Adipose tissue (tissue), 3 donors: ENCODE measurements around the gene RANBP17. TPM values are rescaled to one million over a fixed set of nuclear protein-coding genes. Genes with fewer than 3 reads are reported as not detected.
"Not testable (repeated sequence)": the region's sequence is repeated elsewhere in the genome, so short reads cannot be mapped to it uniquely, and the experiment has no call there.

Experiments used
- H3K27ac ChIP-seq: one replicate; pipeline ENCODE4 v1.5.1; 2013; ENCODE audit warnings: low read depth, low read length
- WGBS, 3 donors: extraction: QIAGEN DNeasy Blood & Tissue Kit; methylation state at CpG; one replicate each; pipeline ENCODE4 v1.1.7; 2013; 5-methylcytosine and 5-hydroxymethylcytosine counted together
- polyA plus RNA-seq, 3 donors: library from polyadenylated mRNA; stranded (reverse); fragments of 200-250 nt; gene quantifications; one replicate each; pipeline ENCODE4 v1.2.3, GENCODE V29; 2013
- donor health status: healthy with polysubstance abuse.
- donor health status: Bipolar disorder and iron deficiency.
- donor health status: healthy.

RANBP17 gene
- polyA plus RNA-seq, 3 donors: 0.85 to 1.2 (median 1.1) TPM

DNA sequence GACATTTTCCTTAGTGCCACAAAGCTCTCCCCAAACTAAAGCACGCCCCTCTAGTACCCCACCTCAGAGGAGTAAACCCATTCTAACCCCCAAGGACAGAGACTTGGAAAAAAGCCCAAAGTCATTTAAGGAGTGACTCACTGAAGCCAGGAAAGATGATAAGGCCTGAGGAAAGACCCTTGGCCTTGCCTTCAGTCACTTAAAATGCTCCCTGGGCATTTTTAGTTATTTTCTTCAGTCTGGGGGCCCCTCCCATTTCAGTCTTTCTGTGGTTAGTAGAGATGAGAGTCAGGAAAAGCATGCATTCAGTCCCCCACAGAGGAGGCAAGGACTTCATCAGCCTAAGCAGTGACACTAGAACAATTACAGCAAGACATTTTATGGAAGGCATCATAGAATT is 433.5 kb downstream of the RANBP17 start:
- H3K27ac ChIP-seq: no peak overlapping the region
- WGBS, 3 donors: 45 to 67% (median 49%) methylated on average over 1 of the region's 1 CpG

DNA sequence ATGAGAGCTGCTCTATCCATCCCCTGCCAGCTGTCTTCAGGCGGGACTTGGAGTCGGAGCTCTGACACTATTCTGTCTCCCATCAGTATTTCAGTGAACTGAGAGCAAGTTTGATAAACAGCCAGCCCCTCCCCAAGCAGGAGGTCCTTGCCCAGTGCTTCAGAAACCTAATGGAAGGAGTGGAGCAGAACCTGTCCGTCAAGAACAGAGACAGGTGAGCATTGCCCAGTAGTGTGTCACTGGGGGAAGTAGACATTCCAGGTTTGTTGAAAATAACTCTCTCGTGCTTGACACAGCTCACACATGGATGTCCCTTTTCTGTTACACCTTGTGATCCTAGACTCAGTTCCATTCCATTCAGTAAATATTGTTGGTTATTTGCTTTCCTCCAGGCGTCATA is 434.0 kb downstream of the RANBP17 start:
- WGBS, 3 donors: 85 to 91% (median 89%) methylated on average over 5 of the region's 5 CpGs
- no peak overlapping the region for H3K27ac ChIP-seq

DNA sequence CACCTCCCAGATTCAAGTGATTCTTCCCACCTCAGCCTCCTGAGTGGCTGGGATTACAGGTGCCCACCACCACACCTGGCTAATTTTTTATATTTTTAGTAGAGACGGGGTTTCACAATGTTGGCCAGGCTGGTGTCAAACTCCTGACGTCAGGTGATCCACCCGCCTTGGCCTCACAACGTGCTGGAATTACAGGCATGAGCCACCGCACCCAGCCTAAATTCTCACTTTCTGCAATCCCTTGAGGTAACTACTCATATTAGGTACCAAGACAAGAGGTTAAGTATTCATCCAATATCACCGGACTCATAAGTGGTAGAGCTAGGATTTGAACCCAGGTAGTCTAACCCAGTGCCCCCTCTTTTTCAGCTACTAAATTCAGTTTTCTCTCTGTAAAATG is 436.1 kb downstream of the RANBP17 start:
- not testable (repeated sequence) for H3K27ac ChIP-seq
- WGBS, 3 donors: 97 to 98% (median 97%) methylated on average over 6 of the region's 6 CpGs

DNA sequence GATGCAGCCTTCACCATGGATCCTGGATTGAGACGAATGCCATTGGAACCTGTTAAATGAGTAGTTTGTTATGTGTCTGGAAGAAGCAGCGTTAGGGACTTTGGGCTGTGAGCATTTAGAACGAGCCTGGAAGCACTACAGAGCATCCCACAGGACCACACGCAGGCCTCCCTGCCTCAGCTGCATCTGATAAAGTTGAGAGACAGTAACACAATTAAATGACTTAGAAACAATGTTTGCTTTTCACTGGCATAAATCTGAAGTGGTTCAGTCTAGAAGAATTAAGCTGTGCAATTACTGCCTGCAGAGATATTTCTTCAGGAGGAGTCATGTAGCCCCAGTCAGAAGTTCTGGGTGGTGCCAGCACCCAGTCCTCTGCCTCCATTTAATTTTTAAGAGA is 437.4 kb downstream of the RANBP17 start:
- WGBS, 3 donors: 91 to 93% (median 91%) methylated on average over 4 of the region's 4 CpGs
- H3K27ac ChIP-seq: no peak overlapping the region

DNA sequence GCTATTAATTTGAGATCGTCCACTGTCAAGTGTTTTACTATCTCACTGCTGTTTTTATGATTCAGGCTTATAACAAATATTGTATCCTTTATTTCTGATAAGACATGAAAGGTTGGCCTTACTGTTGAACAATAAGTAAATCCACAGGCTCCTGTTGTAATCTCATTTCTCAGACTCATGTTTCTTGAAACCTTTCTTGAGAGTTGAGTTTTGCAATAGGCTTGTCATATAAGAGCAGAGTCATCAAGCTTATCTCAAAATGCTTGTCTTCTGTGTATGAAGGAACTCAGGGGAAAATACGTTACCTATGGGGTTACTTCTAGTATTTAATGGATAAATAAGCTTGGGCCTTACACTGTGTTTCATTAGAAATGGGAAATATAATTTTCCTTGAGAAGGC is 438.0 kb downstream of the RANBP17 start:
- WGBS, 3 donors: 88 to 96% (median 90%) methylated on average over 2 of the region's 2 CpGs
- no peak overlapping the region for H3K27ac ChIP-seq

DNA sequence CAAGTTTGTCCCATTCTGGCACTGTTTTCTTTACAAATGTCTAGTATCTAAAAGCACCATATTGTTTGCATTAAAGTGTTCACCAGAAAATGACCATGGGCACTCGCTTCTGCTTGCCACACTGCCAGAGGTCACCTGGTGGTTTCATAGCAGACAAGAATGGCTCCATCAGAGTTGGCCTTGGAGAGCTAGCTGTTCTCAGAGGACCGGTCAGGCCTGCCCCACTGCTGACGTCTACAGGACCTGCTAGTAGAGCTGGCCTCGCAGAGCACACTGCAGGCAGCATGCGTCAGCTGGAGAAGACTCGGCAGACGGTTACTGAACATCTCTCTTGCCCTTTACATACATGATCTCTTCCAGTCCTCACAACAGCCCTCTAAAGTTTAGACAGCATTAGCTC is 438.5 kb downstream of the RANBP17 start:
- WGBS, 3 donors: 94 to 97% (median 94%) methylated on average over 7 of the region's 7 CpGs
- H3K27ac ChIP-seq: no peak overlapping the region

DNA sequence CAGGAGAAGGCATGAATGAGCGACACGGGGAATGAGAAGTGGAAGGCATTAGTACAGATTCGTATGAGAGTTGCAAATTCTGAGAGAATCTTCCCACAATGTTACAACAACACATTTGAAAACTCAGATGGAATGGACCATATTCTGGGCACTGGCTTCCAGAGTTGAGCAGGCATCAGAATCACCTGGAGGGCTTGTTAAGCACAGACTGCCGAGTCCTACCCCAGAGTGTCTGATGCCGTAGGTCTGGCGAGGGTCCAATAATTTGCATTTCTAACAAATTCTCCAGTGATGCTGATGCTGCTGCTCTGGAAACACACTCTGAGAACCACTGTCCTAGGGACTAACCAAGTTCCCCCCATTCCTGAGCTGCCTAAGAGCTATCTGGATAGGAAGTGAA is 444.3 kb downstream of the RANBP17 start:
- 20 to 37% (median 28%) methylated on average over 6 of the region's 6 CpGs for WGBS, 3 donors
- no peak overlapping the region for H3K27ac ChIP-seq

DNA sequence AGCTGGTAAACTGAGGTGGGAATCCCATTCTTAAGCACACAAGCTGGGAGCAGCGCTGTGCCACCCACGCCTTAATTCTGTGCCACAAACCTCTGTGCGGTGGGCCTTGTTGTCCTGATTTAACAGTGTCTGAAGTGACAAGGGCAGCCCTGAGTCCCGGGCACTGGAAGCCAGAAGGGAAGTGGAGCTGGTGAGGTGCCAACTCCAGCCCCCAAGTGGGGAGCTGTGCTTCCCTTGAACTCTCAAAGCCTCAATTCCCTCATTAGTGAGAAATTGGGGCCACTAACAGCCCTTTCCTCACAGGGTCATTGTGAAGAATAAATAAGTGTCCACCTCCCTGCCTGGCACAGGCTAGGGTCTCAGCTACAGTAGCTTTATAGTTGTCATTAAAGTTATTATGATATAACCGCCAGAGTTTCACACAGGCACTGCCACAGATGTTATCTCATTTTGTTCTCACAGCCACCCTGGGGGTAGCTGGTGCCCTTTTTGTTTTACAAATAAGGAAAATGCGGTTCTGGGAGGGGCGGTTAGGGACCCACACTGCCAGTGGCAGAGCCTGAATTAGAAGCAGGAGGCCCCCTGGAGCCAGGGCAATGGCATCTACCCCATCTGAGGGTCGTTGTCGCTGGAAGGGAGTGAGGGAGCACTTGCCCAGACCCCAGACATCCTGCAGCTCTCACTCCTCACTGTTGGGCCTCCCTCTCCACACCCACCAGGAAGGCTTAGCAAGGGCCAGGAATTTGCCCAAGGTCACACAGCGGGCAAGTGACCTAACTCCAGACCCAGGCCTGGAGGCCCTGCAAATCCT is 445.2 kb downstream of the RANBP17 start:
- no peak overlapping the region for H3K27ac ChIP-seq
- WGBS, 3 donors: 20 to 21% (median 20%) methylated on average over 10 of the region's 10 CpGs

DNA sequence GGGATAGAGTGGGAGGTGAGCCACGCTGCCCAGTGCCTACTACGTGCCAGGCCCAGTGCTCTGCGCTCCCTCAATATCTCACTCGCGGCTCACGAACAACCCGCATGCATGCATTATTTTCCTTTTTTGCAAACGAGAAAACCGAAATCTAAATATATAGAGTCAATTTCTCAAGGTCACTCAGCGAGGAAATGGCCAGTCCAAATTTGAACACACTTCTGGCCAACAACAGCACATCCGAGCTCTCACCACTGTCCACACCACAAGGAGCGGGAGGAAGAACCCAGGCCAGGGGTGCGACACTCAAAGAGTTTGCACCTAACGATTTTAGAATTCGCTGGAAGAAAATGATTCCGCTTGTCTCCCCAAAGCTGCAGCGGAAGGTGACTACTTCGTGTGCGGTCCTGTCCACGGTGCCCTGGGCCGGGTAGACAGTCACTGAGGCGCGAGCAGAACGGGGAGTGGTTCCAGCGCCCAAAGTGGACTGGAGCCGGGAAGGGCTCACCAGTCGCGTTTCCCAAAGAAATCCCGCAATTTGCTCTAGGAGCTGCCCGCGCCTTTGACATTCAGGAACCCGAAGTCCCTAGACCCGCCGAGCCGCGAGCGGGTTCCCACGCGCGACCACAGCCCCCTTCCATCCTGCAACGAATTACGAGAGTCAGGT is 446.1 kb downstream of the RANBP17 start:
- WGBS, 3 donors: 17 to 19% (median 17%) methylated on average over 40 to 42 of the region's 42 CpGs
- no peak overlapping the region for H3K27ac ChIP-seq

DNA sequence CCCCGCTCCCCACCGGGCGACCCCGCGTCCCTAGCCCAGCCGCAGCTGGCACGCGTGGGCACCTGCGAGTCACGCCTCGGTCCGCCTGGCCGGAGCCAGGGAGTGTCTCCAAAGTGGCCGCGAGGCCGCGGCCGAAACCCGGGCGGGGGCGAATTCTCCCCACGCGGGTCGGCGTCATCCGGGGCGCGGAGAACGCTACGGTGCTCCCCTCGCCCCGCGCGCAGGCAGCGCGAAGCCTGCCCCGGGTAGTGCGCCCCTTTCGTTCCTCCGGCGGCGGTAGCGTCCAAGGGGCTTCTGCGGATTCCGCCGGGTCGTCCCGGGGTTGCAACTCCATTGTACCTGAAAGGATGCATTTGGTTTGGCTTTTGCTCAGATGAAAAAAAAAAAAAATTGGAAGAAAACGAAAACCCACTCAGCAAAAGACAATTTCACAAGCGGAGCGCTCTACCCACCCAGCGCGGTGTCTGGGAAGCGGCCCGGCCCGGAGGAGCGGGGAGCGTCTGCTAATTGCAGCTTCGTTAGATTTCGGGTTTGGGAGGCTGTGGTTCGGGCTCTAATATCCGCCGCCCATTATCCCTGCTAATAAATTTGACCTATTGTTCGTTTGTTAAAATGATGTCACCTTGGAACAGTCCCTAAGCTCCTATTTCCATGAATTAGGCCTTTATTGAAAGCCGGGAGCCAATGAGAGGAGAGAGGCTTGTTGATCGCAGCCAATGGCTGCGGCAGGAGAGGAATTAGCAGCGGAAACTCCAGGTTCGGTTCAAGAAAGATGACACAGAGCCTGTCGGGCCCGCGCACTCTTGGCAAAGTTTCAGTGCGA is 446.8 kb downstream of the RANBP17 start, which contains the start of gene TLX3:
TSS of gene TLX3 (plus strand) at position 796 of the 823 bp plus-strand sequence. CDS start 118 bp downstream, outside the sequence.
- 5 to 8% (median 6%) methylated on average over 56 to 73 of the region's 73 CpGs for WGBS, 3 donors
- H3K27ac ChIP-seq: no peak within 1 kb of the TSS

DNA sequence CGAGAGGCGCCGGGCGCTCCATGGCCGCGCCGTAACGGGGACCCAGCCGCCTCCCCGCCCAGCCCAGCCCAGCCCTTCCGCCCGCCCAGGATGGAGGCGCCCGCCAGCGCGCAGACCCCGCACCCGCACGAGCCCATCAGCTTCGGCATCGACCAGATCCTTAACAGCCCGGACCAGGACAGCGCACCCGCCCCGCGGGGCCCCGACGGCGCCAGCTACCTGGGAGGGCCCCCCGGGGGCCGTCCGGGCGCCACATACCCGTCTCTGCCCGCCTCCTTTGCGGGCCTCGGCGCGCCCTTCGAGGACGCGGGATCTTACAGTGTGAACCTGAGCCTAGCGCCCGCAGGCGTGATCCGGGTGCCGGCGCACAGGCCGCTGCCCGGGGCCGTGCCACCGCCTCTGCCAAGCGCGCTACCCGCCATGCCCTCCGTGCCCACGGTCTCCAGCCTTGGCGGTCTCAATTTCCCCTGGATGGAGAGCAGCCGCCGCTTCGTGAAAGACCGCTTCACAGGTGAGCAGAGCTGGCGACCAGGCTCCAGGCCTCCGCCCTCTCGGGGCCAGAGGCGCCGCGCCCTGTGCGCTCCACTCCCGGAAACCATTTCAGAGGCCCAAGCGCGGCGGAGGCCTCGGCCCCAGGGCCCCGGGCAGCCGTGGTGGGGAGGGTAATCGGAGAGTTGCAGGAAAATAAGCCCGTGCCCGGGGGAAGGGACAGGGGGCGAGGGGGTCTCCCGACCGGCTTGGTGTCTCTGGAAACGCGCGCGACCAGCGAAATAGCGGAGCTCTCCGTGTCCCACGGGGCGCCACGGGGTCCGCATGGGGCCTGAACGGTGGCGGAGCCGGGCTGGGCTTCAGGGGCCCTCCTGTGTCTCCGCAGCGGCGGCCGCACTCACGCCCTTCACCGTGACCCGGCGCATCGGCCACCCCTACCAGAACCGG is 447.7 kb downstream of the RANBP17 start:
- 4 to 5% (median 4%) methylated on average over 88 to 106 of the region's 106 CpGs for WGBS, 3 donors

DNA sequence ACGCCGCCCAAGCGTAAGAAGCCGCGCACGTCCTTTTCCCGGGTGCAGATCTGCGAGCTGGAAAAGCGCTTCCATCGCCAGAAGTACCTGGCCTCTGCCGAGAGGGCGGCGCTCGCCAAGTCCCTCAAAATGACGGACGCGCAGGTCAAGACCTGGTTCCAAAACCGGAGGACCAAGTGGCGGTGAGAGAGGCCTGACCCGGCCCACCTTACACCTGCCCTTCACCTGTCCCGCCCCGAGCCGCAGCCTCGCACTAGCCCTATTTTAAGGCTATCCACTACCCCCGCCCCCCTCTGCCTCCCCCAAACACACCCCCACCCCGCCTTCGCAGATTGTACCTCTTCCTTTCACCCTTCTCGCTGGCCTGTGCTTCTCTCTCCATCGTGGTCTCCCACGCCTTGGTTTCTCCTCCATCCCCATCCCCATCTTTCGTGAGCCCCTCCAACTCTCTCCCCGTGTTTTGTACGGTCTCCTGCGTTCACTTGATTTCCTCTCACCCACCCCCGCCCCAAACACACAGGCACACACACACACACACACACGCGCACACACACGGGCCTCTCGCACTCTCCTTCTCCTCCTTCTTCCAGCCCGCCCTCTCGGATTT is 448.5 kb downstream of the RANBP17 start:
- H3K27ac ChIP-seq: no peak overlapping the region
- 4 to 6% (median 6%) methylated on average over 34 to 41 of the region's 41 CpGs for WGBS, 3 donors

More for the DNA sequence above, 447.7 kb downstream of the RANBP17 start:
- H3K27ac ChIP-seq: no peak overlapping the region

DNA sequence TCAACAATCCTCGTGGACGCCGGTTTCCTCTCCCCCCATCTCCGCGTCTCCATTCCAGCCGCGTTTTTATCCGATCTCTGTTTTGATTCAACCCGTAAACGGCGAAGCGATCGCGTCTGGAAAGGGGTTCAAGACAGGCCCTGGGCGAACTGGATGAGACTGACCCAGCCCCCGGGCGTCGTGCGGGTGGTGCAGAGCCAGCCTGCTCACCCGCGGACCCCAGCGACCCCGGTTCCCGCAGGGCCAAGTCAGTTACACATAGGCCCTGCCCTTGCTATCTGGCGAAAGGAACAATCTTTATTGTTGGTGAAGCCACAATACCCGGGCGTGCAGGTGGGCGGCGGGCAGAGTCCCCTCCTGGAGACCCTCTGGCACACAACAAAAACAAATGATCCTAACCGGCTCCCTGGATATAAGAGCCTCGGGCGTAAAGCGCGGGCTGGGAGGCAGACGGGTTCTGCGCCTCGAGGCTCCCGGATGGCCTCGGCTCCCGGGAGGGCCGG is 449.1 kb downstream of the RANBP17 start:
- 1 to 4% (median 2%) methylated on average over 40 to 41 of the region's 41 CpGs for WGBS, 3 donors
- no peak overlapping the region for H3K27ac ChIP-seq

DNA sequence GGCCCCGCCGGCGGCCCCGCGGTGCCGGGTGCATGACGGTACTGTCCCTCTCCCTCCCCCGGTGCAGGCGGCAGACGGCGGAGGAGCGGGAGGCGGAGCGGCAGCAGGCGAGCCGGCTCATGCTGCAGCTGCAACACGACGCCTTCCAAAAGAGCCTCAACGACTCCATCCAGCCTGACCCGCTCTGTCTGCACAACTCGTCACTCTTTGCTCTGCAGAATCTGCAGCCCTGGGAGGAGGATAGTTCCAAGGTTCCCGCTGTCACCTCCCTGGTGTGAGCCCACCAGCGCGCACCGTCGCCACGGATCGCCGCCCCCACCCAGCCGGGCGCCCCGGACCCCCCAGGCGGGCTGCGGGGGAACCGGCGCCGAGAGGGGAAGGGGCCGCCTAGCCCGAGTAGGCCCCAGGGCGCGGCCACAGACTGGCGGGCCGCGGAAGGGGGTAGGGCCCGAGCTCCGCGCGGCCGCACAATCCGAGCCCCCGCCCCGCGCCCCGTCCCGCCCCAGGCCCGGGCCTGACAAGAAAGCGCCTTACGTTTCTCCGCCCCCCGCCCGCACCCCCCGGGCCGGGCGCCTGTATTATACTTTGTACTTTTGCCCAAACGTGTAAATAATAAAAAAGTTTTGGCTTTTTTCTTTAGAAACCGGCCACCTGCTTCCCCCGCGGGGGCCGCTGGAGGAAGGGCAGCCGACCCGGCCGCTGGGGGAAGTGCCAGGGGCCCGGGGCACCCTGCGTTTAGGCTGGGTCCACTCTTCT is 449.7 kb downstream of the RANBP17 start:
- WGBS, 3 donors: 2 to 3% (median 2%) methylated on average over 53 to 74 of the region's 74 CpGs

DNA sequence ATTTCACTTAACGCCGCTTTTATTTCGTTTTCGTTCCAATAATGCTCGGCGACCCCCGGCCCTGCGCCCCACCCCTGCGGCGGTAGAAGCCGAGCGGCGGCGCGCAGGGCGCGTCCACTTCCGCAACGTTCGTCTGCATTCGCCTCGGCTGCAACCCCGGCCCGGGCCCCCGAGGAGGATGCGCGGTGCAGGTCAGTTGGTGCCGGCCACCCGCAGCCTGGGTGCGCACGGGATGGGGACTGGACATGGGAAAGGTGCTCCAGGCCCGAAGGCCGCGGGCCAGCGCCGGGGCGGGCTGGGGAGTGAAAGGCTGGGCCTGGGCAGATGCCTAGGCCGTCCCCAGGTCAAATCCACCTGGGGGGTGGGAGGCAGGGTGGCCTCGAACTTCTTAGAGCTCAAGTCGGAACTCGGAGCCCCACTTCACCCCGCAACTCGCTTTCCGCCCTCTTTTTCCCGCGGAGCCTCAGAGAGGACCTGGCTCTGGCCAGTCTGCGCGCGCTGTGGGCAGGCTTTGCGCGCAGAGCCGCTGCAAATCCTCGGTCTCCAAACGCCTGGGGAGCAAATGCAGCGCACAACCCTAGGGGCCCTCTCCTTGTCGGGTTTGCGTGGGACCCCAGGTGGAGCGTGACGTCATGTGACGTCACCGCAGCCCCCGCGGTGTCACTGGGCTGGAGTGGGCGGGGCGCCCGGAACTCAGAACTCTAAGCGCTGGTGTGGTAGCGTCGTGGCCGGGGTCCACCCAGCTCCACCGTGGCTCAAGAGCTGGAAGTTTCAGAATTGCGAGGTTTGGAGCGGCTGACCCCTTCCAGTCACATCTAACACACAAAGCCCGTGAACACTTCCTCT is 450.5 kb downstream of the RANBP17 start:
- WGBS, 3 donors: 4% methylated on average over 74 of the region's 74 CpGs
- no peak overlapping the region for H3K27ac ChIP-seq

More for the DNA sequence above, 449.7 kb downstream of the RANBP17 start:
- H3K27ac ChIP-seq: no peak overlapping the region
